Calu3 (cell line): ENCODE measurements around the gene C4B. TPM values are rescaled to one million over a fixed set of nuclear protein-coding genes. Genes with fewer than 3 reads are reported as not detected.

Experiments
- BruUV-seq: library from RNA; stranded (reverse); fragments of 400-500 nt; replicated peaks from 2 replicates; lab custom pipeline; 2021; lab: Mats Ljungman, UMichigan
- CTCF ChIA-PET: fragments of 300-600 bp; sonication (Branson Sonifier 250); formaldehyde crosslinking; loops from one replicate; lab custom pipeline; 2022; ENCODE audit warnings: antibody characterized with exemption; lab: Charles Lee
- DNase-seq: peaks from one replicate; pipeline ENCODE4 v3.0.0; 2022
- H3K27ac Mint-ChIP-seq: one replicate; pipeline ENCODE4 v1.8.0; 2022; ENCODE audit warnings: mixed read lengths; ENCODE audit not compliant: unreplicated experiment
- H3K27me3 Mint-ChIP-seq: one replicate; pipeline ENCODE4 v1.8.0; 2022; ENCODE audit warnings: mixed read lengths; ENCODE audit not compliant: unreplicated experiment
- H3K36me3 Mint-ChIP-seq: one replicate; pipeline ENCODE4 v1.8.0; 2022; ENCODE audit warnings: mild to moderate bottlenecking, moderate library complexity, mixed read lengths; ENCODE audit not compliant: insufficient read depth, unreplicated experiment
- H3K4me1 Mint-ChIP-seq: one replicate; pipeline ENCODE4 v1.8.0; 2022; ENCODE audit warnings: mild to moderate bottlenecking, low read depth, mixed read lengths; ENCODE audit not compliant: unreplicated experiment
- H3K4me3 Mint-ChIP-seq: one replicate; pipeline ENCODE4 v1.8.0; 2022; ENCODE audit warnings: mild to moderate bottlenecking, low read depth, moderate library complexity, mixed read lengths; ENCODE audit not compliant: unreplicated experiment
- H3K9me3 Mint-ChIP-seq: one replicate; pipeline ENCODE4 v1.8.0; 2022; ENCODE audit warnings: low read depth, mixed read lengths; ENCODE audit not compliant: unreplicated experiment
- CTCF ChIP-seq: fragments of 200-600 bp; IDR thresholded peaks from one replicate; pipeline ENCODE4 v1.8.0; 2022; ENCODE audit warnings: antibody characterized with exemption; ENCODE audit not compliant: unreplicated experiment
- intact Hi-C: fragments of 100-400 bp; cut with micrococcal nuclease; formaldehyde crosslinking; loops from one replicate; pipeline ENCODE4 v1.10.0; 2022; ENCODE audit not compliant: unreplicated experiment
- total RNA-seq: library from RNA; stranded (reverse); gene quantifications from 2 replicates; pipeline ENCODE4 v1.2.3, GENCODE V29; 2022

C4B gene
- total RNA-seq, 1 experiment from 2014 or later: 7.8 TPM

- Mint-ChIP-seq H3K27me3 (peaks cover 35% of the 10 kb centered on the region), H3K27ac (no peak overlapping the region)
Observed at GRCh38 chr6:32069878-32070515, 55.4 kb downstream of the C4B start.

GRCh38 chr6:32070814-32071543, 56.4 kb downstream of the C4B start:
- H3K27ac Mint-ChIP-seq: no peak overlapping the region
- BruUV-seq: no TSS peak

More at GRCh38 chr6:32069878-32070515, 55.4 kb downstream of the C4B start:
- Mint-ChIP-seq H3K4me3 (no peak overlapping the region), H3K4me1 (no peaks in the 10 kb centered on the region), H3K36me3 (no peaks in the 10 kb centered on the region), H3K9me3 (no peaks in the 10 kb centered on the region)
- intact Hi-C loops: no loop called here
- BruUV-seq: no TSS peak
- CTCF ChIA-PET: interaction anchor here (0.6 kb wide), 1 partner anchor 202 kb away, joined by 3 read pairs; no protein-coding TSS in a partner anchor
- no peak for TF ChIP-seq CTCF
- no peak for DNase-seq

GRCh38 chr6:32073101-32073500, 58.5 kb downstream of the C4B start:
- H3K9me3 Mint-ChIP-seq: no peaks in the 10 kb centered on the region
- H3K4me1 Mint-ChIP-seq: no peaks in the 10 kb centered on the region
- no TSS peak for BruUV-seq
- no peak overlapping the region for H3K27ac Mint-ChIP-seq
- no peak for DNase-seq
- no peaks in the 10 kb centered on the region for H3K36me3 Mint-ChIP-seq
- no peak overlapping the region for H3K4me3 Mint-ChIP-seq
- intact Hi-C loops: no loop called here
- no peak for TF ChIP-seq CTCF
- CTCF ChIA-PET: no interaction called here
- H3K27me3 Mint-ChIP-seq: peaks cover 51% of the 10 kb centered on the region

More at GRCh38 chr6:32070814-32071543, 56.4 kb downstream of the C4B start:
- no peaks in the 10 kb centered on the region for H3K9me3 Mint-ChIP-seq
- peaks cover 45% of the 10 kb centered on the region for H3K27me3 Mint-ChIP-seq
- intact Hi-C loops: no loop called here
- CTCF ChIA-PET: no interaction called here
- H3K36me3 Mint-ChIP-seq: no peaks in the 10 kb centered on the region
- no peak for DNase-seq
- no peaks in the 10 kb centered on the region for H3K4me1 Mint-ChIP-seq
- no peak for TF ChIP-seq CTCF
- no peak overlapping the region for H3K4me3 Mint-ChIP-seq

GRCh38 chr6:32073613-32074012, 59.0 kb downstream of the C4B start:
- CTCF ChIA-PET: no interaction called here
- no peak for TF ChIP-seq CTCF
- Mint-ChIP-seq H3K4me3 (no peak overlapping the region), H3K27me3 (peaks cover 51% of the 10 kb centered on the region), H3K4me1 (no peaks in the 10 kb centered on the region), H3K36me3 (no peaks in the 10 kb centered on the region), H3K27ac (no peak overlapping the region), H3K9me3 (no peaks in the 10 kb centered on the region)
- intact Hi-C loops: no loop called here
- BruUV-seq: no TSS peak
- no peak for DNase-seq
